Dermis lymphatic vessel endothelial cell (primary cell): ENCODE data around the gene FAM163B. TPM values are rescaled to one million over a fixed set of nuclear protein-coding genes. Genes with fewer than 3 reads are reported as not detected.

Experiments used
- total RNA-seq: library from RNA; depleted of rRNA; stranded (reverse); fragments of >200 nt; gene quantifications from 2 replicates; pipeline ENCODE4 v1.2.1, GENCODE V29; 2014

Gene FAM163B
- not detected in 2 replicates for total RNA-seq

GRCh38 chr9:133609311-133610098 is at the start of gene FAM163B:
FAM163B (minus strand) TSS chr9:133609389; CDS start chr9:133580223, 29,166 bp downstream.

GRCh38 chr9:133635533-133636531 is 26.6 kb upstream of the FAM163B start, which contains the start of gene DBH:
DBH (plus strand) TSS chr9:133636363; CDS start chr9:133636372, 9 bp downstream.

GRCh38 chr9:133534346-133535291 is 74.6 kb downstream of the FAM163B start, which contains the start of gene ADAMTSL2:
ADAMTSL2 (plus strand) TSS chr9:133534704; CDS start chr9:133536713, 2,009 bp downstream.

Other genes with a start within 250 kb of the FAM163B start
- 283 and 354 TPM in 2 replicates for gene SURF4, start 233.3 kb downstream of the FAM163B start, total RNA-seq
- 0.69 and 0.98 TPM in 2 replicates for gene STKLD1, start 233.0 kb downstream of the FAM163B start, total RNA-seq
- gene REXO4, start 191.4 kb downstream of the FAM163B start, total RNA-seq, result 13.1 and 19.5 TPM in 2 replicates
- 0.52 and 0.65 TPM in 2 replicates for gene ADAMTS13, start 187.0 kb downstream of the FAM163B start, total RNA-seq
- 10.7 and 11.0 TPM in 2 replicates for gene CACFD1, start 149.4 kb downstream of the FAM163B start, total RNA-seq
- gene SLC2A6, start 130.3 kb downstream of the FAM163B start, total RNA-seq, result 8.2 and 13.2 TPM in 2 replicates
- not detected in 2 replicates for gene MYMK, start 84.4 kb downstream of the FAM163B start, total RNA-seq
- gene ADAMTSL2, start 74.7 kb downstream of the FAM163B start, total RNA-seq, result 0.09 and 0.11 TPM in 2 replicates
- gene DBH, start 27.0 kb upstream of the FAM163B start, total RNA-seq, result not detected in 2 replicates
- under 0.01 and 0.11 TPM in 2 replicates for gene SARDH, start 129.0 kb upstream of the FAM163B start, total RNA-seq